Measurements from ENCODE around the gene TTC28. TPM values are rescaled to one million over a fixed set of nuclear protein-coding genes. Genes with fewer than 3 reads are reported as not detected.
A peak's percentile ranks its signal among the peaks of the same experiment; 100 is the strongest.

The TTC28 gene
- total RNA-seq, 1 donor from 2014 or later: 5.5 TPM

DNA sequence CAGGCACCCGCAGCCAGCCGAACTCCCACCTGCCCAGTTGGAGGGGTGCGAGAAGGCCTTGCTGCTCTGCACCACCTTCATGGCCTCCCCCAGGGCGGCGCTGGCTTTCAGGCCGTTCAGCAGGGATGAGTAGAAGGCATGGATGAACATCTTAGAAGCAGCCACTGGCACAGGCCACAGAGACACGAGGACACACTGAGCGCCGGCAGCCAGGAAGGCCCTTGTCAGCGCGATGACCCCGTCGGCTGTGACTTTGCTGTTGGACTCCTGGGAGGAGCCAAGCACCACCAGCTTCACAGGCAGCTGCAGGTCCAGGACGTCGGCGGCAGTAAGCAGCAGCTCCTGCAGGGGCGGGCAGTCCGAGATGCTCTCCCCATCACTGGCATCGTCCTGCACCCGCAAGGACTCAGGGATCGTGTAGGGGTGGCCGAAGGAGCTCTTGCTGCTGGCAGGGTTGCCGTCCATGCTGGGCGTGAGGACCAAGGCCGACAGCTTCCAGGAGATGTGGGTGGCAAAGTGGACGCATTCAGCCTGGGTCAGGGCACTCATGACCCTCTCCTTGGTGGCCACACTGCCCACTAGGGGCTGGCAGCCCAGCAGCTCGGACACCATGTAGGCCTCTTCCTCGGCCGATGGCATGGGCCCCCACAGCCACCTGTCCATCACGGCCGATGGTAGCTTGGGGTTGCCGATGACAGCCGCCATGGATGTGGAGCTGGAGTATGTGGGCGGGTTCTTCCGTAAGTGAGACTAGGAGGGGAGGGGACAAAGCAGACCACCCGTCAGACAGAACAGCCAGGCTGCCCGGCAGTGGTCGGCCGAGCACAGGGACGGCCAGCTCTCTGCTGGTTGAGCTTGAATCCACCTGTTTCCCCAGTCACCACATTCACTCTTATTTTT, 680.9 kb downstream of the TTC28 start:
- ATAC-seq: no peak

DNA sequence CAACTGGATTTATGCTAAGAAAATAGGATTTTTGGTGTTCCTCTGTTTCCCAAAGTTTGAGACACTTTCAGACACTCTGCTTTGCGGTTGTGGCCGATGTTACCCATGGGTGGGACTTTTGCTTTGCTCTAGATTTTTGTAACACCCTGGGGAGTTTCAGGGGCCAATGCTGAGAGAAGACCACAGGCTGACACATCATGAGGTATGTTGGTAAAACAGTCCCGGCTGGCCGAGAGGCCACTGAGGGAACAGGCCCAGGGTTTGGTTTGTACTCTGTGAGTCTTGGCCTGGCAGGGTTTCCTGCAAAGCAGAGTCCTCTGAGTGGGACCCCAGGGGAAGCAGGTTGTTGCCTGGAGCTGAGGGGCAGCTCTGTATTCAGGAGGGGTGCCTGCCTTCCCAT, 682.1 kb downstream of the TTC28 start:
- ATAC-seq: no peak

DNA sequence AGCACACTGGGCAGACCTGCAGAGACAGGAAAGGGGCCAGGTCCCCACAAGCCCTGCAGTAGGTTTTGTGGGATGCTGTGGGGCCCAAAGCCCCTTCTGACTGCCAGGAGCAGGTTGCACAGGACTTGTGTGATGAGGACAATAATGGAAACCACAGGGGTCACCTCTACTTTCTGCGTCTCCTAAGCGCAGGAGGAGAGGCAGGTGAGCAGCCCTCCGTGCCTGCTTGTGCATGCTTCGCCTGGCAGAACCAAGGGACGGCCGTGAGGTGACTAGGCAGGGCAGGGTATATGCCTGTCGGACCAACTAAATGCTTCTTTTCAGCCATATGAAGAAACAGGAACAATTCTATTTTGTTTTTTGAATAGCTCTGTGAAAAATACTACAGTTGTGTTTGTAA, 682.7 kb downstream of the TTC28 start:
- ATAC-seq: no peak

DNA sequence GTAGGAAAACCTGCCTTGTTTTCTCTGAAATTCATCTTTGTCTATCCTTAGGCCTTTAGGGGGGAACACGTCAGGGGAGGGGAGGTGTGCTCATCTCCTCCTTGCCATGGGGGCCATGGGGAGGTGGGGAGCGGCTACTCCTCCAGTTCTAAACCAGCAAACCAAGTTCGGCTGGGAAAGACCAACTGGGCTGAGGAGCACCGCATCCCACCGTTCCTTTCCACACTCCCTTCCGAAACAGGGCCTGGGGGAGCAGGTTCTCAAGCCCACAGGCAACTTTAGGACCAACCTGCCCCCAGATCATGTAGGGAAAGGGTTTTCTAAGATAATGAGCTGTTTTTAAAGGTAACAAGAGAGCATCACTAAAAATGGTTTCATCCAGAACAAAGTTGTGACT, 683.1 kb downstream of the TTC28 start:
- no peak for ATAC-seq

DNA sequence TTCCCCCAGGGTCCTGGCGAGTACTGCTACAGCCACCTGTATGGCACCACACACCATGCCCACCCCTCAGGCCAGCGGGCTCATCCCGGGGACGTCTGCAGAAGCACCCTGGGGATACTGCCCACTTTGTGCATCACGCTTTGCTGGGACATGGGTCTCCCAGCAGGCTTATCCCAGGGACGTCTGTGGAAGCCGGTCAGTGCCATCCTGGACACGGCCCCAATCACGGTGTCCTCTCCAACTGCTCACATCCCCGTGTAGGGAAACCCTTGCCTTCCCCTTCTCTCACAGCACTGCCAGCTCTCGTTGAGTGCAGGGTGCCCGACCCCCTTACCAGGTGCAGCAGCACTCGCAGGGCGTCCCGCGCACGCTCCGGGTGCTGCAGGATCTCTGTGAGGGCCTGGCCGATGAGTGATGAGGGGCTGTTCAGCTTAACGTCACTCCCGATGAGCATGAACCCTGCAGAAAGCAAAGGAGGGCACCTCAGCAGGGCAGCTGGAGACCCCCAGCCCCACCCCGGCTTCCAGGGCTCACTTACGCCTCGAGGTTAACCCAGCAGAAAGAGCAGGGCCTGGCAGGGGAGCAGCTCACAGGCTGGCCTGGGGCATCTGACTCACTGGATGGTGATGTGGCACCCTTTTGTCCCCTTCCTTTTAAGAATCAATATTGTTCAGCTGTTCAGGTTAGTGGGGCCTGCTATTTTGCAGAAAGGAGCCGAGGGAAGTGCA, 683.7 kb downstream of the TTC28 start:
- no peak for ATAC-seq

DNA sequence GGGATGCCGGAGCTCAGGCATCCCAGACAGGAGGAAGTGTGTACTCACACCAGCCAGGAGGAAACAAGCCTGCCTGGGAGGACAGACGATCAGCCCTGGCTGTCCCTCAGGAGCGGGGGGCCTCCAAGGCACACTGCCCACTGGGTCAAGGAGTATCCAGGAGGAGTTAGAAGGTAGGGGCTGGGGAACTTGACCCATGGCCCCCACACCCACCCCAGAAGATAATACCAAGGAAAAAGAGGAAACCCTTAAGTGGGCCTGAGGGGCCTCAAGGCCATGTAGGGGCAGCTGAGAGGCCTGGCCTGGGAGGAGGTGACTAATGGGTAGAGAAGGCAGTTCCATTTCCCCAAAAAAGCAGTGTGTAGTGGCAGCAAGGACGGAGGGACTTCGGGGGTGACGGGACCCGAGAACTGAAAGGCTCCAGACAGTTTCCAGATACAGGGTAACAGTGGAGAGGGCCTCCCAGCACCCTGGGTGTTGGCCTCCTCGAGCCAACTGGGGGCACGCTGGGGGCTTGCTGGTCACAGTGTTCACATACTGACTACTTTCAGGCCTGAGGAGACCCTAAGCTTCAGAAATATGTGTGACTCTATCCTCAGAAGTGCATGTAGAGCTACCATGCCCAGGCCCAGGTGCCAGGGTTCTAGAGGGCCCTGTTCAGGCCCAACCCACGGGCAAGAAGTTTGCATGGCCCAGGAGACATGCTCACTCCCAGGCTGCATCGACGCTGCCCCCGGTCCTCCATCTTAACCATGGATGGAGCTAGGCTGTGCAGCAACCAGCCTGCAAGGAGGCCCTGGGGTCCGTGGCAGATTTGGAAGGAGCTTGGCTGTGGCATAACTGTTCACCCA, 684.9 kb downstream of the TTC28 start:
- ATAC-seq: no peak

DNA sequence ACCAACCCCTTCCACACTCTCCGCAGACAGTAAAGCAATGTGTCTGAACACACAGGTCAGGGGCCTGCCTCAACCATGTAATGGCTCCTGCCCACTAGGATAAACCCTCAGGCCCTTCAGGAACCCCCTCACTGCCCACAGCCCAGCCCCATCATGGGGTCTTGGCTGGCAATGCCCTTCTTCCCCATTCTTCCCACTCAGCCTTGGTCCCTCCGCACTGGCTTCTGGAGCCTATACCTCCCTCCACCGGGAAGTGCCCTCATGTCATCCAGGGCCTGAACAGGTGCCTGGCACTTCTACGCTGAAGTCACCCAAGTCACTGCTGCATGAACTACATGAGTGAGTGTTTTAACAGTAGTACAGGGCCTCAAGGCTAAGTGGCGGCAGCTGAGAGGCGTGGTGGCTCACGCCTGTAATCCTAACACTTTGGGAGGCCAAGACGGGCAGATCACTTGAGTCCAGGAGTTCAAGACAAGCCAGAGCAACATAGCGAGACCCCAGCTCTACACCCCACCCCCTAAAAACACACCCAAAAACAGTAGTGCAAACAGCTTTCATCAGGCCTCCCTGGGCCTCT, 685.8 kb downstream of the TTC28 start:
- no peak for ATAC-seq

DNA sequence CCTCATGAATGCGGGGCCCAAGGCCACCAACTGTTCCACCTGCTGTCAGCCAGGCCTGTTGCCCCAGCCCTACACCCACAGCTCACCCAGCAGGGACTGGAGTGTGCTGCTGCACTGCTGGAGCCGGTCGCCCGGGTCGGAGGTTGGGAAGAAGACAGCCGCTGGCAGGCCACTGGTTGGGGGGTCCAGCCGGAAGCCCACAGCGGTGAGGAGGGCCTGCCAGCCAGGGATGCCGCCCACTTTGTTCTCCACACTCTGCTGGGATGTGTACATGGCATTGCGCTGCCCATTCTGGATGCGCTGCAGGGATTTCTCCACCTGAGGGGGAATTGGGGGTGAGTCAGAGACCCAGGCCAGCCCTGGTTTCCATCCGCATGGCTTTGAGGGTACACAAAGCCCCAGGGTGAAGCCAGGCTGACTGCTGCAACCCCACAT, 686.4 kb downstream of the TTC28 start:
- no peak for ATAC-seq

DNA sequence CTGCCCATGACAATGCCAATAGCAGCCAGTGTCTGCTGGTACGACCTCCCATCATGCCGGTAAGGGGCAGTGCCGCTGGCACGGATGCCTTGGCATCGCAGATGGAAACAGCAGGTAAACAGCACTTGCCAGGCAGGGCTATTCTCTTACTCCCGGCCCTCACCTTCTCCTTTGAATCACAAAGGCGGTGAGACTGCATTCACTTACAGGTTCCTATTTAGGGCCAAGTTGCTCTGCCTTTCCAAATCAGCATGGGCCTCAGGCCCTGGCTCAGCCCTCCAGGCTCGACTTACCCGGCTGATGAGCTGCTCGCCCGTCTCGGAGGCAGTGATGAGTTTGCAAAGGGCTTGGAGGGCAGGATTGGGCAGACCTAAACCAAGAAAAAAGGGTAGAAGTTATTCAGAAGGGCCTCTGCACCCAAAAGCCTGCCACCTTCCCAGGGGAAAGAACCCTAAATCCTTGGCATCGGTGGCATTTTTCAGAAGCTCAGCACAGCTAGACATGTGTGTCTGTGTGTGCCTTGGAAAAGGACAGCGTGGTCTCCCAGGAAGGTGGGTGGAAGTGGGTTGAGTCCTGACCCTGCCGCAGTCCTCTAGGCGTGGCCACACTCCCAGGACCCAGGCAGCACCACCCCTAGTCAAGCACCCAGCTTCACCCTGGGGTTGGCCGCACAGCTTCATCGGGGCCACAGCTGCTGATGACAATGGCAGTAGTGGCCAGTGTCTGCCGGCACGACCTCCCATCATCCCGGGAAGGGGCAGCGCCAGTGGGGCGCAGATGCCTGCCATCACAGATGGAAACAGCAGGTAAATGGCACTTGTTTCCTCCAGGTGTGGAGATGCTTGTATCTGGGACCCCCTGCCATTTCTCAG, 687.1 kb downstream of the TTC28 start:
- ATAC-seq: no peak

DNA sequence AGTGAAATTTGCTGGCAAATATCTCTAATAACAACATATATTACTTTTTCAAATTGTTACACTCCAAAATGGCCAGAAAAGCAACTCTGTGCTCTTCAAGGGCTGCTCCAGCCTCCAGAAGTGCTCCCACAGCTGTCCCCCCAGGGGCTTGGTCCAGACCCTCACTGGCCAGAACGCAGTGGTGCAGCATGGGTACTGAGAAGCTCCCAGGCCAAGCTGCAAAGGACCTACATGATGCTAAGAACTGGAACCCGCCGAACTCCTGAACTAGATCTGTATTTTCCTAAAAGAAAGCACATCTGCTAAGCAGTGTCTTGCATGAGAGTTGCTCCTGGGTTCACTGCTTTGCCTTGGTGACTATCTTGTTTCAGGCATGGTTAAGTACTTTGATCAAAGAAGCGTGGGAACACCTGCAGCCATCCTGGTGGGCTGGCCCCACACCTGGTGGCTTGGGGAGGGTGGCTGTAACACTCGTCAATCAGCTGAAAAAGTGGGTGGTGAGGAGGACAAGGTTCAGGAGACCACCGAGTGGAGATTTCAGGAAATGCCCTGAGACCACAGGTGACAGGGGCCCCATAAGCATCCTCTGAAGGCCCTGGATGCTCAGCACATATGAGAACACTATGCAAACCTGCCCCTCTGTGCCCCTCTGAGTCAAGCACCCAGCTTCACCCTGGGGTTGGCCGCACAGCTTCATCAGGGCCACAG, 687.9 kb downstream of the TTC28 start:
- ATAC-seq: no peak

DNA sequence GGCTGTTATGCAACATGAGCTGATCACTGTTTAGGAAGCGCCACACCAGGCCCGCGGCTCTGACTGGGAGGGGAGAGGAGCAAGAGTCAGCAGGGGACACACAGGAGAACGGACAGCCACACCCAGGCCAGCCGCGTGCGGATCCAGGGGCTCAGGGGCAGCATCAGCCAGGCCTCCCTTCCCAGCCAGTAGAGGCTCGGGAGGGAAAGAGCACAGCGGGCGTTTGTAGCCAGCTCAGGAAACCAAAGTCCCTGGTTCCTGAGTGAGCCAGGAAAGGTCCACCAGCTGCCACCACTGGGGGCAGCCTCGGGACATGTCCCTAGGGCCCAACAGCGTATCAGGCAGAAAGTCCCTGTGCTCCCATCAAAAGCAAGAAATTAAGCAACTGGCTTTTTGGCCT, 688.8 kb downstream of the TTC28 start:
- peak; percentile 18 for ATAC-seq

DNA sequence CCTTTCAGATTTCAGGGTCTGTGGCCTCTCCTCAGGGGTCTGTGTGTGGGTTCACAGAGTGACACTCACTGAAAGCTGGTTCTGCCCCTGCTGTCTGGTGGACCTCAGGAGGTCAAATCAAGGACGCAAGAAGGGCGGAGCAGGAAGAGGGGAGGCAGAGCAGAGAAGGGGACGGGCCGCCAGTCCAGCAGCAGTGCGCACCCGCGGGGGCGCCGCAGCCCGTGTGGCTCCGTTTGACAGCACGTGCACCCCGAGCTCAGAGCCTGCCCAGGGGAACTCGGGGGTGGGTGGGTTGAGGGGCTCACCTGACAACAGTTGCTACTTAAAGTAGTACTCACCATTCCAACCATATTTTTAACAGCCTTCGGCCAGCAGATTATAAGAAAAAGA, 689.2 kb downstream of the TTC28 start:
- ATAC-seq: no peak

DNA sequence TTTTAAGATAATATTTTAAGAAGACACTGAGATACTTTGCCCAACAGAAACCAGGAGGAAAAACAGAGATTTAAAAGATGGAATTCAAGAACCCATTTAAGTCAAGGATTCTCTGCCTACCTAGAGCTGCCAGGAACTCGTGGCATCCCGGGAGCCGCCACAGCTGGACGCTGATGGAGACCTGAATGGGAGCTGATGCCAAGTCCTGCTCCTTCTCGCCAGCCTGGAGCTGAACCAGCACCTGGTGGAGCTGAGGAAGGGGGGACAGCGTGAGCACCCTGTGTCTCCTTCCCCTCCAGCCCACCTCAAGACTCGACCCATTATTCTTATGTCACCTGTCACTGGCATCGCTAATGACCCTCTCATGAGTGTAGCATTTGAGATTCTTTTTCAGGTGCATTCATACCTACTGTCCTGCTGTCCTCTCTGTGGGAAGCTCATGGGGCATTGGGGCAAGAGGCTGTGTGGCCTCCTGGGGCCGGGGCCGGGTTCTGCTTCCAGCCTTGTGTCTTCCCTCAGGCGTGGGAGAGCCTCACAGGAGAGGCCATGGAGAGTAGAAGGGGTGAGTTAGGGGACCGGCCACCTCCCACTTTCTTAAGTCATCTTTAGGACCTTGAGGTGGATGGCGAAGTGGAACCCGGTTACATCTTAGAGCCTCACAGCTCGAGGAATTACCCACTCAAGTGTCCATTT, 689.7 kb downstream of the TTC28 start:
- no peak for ATAC-seq

DNA sequence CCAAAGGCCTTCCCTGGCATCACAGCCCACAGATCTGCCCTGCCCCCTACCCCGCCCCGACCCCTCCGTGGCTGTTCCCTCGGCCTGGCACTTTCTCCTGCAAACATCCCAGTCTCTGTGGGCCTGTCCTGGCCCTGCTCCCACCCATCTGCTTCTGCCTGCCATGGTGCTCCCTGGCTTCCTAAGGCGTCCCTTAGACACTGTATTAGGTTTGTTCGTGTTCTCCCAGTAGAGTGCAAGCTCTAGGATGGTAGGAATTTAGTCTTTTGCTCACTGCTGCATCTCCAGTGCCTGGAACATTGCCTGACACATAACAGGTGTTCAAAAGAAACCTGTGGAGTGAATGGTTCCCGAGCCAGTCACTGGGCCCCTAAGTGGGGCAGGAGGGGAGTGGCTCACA, 690.9 kb downstream of the TTC28 start:
- no peak for ATAC-seq

DNA sequence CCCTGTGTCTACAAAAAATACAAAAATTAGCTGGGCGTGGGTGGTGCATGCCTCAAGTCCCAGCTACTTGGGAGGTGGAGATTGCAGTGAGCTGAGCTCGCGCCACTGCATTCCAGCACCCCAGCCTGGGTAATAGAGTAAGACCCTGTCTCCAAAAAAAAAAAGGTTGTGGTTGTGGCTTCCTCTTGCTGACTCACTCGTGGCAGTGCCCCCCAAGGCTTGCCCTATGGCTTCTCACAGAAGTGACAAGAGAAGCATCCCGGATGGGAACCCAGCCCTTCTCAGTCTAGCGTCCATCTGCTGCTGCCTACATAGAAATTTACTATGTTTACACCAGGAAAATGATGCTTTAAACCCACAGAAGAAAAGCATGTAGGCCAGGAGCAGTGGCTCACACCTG, 692.1 kb downstream of the TTC28 start:
- ATAC-seq: no peak

DNA sequence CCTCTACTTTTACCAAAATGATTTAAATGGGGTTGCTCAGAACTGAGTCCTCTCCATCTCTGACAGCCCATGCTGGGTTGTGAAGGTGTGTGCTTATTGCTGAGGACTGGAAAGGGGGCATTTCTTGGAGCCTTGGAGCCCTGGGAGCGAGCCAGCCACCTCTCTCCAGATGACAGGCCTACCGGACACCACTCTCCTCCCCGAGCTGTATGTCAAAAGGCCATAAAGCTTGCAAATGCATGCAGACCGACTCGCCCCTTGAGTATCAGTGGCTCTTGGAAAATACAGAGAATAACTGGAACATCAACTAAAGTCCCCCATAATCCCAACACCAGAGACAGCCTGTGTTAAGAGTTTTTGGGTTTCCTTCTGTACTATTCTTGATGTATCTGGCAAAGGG, 692.7 kb downstream of the TTC28 start:
- ATAC-seq: no peak

DNA sequence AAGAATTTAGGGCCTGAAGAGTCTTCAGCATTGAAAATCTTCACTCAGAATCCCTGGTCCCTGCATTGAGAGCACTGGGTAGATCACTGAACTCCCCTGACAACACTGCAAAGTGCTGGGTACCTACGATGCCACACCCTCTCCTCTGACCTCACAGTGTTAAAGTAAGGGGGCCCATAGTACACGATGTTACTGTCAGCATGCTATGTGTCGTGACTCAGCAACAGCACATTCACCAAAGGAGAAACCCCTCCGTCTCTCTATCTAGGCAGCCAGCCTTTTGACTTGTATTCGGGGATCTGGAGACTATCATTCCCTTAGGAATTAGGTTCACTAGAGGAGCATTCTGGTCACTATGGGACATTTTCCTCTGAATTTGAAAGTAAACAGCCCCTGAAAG, 693.2 kb downstream of the TTC28 start:
- ATAC-seq: no peak

DNA sequence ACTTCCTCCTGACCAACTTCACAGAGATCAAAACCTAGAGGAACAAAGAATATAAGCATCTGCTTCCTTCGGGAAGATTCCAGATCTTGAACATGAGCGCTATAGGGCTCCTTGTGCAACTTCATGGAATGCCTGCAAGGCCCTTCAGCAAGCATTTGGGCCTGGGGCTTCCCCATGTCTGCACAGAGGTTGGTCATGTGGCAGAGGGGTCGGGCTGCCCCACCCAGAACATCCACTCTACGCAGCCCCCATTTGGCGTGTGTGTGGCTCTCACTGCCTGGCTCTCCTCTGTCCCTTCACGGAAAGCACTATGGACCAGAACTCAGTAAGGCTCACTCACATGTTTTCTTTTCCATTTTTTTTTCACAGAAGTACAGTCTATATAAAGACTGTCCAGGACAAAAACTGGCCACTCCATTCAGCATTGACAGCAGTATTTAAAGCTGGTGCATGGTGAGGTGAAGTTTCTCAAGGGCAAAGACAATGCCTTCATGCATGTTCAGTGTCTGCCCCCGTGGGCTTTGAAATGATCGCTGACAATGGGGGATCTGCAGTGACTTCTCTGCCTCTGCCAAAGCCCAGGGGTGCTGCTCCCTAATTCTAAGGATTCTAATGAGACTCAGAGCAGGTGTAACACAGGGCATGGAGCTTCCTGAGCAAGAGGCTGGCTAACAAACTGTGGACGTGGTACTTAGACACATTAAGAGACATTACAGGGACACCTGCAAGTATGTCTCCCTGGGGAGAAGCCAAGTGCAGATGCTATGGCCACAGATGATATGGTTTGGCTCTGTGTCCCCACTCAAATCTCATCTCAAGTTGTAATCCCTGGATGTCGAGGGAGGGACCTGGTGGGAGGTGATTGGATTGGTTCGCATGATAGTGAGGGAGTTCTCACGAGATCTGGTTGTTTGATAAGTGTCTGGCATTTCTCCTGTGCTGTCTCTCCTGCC, 694.0 kb downstream of the TTC28 start:
- no peak for ATAC-seq

DNA sequence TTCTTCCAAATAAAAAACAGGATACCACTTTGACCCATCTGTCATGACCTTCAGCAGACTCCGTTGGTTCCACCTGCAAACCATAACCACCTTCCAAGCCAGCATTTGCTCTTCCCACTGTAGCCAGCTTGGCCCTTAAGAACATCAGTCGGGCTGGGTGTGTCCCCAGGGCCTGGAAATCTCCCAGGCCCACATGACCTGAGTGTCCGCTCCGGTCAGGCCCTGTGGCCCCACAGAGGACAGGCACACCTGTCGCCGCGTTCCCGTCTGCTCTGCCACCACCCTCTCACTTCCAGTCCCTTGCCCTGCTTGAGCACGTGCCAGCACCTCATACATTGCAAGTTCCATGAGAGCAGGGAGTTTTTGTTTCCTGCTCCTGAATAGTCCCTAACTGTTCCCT, 694.9 kb downstream of the TTC28 start:
- no peak for ATAC-seq
